Mucosa of stomach (tissue), 1 donor: ENCODE measurements around the gene SH3RF3.
"Not testable (repeated sequence)": the region's sequence is repeated elsewhere in the genome, so short reads cannot be mapped to it uniquely, and the experiment has no call there.

Source experiments
- H3K27me3 ChIP-seq: one replicate; pipeline ENCODE4 v1.7.0; 2013; ENCODE audit warnings: mild to moderate bottlenecking, low read length; ENCODE audit not compliant: control insufficient read depth, insufficient read depth
- H3K36me3 ChIP-seq: one replicate; pipeline ENCODE4 v1.7.0; 2013; ENCODE audit warnings: low read length; ENCODE audit not compliant: control insufficient read depth, insufficient read depth
- H3K4me1 ChIP-seq: one replicate; pipeline ENCODE4 v1.7.0; 2013; ENCODE audit warnings: mild to moderate bottlenecking, low read length; ENCODE audit not compliant: control insufficient read depth, insufficient read depth
- H3K4me3 ChIP-seq: one replicate; pipeline ENCODE4 v1.7.0; 2013; ENCODE audit warnings: low read length
- H3K9ac ChIP-seq: one replicate; pipeline ENCODE4 v1.7.0; 2013; ENCODE audit warnings: mild to moderate bottlenecking, low read length, moderate library complexity
- H3K9me3 ChIP-seq: one replicate; pipeline ENCODE4 v1.7.0; 2013; ENCODE audit warnings: mild to moderate bottlenecking, low read length, moderate library complexity; ENCODE audit not compliant: control insufficient read depth
- donor health status: Pancreatic carcinoma.

SH3RF3 gene

GRCh38 chr2:109212836-109213563, 84.0 kb downstream of the SH3RF3 start:
- no peak overlapping the region for H3K9ac ChIP-seq
- H3K36me3 ChIP-seq, result no peaks in the 10 kb centered on the region
- H3K27me3 ChIP-seq, result peaks cover 3% of the 10 kb centered on the region
- peaks cover 38% of the 10 kb centered on the region for H3K4me1 ChIP-seq
- H3K4me3 ChIP-seq, result no peak overlapping the region
- H3K9me3 ChIP-seq, result no peaks in the 10 kb centered on the region

GRCh38 chr2:109213646-109214433, 84.8 kb downstream of the SH3RF3 start:
- H3K4me3 ChIP-seq, result no peak overlapping the region
- no peaks in the 10 kb centered on the region for H3K36me3 ChIP-seq
- H3K27me3 ChIP-seq, result peaks cover 3% of the 10 kb centered on the region
- H3K9ac ChIP-seq, result no peak overlapping the region
- peaks cover 46% of the 10 kb centered on the region for H3K4me1 ChIP-seq
- H3K9me3 ChIP-seq, result no peaks in the 10 kb centered on the region

DNA sequence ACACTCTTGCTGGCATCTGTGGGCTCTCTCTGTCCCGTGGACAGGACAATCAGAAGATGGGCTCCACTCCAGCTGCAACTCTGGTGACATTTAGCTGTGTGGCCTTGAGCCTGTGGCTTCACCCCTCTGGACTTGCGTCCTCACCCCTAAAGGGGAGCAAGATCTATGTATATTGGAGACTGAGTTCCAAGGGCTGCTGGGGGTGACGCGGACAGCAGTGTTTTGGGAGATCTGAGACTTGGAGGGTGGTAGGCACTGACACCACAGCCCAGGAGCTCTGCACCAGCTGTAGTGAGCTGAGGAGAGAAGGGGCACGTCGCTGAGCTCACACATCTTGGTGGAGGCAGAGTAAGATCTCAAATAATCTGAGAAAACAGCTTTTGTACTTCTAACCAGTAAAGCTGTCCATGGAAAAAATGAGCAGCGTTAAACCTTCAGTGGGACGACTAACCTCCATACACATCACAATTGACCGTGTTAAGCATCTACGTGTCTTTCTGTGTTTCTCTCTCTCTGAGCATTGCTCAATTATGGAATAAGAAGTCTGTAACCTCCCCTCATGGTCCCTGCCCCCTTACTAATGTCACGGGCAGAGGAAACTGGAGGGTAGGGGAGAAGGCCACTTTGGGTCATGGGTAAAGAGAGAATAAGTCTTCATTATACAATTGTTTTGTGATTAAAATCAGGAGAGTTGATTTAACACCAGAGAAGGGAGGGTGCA, 85.8 kb downstream of the SH3RF3 start:
- Histone ChIP-seq H3K9me3 (no peaks in the 10 kb centered on the region), H3K4me1 (peaks cover 49% of the 10 kb centered on the region), H3K9ac (no peak overlapping the region), H3K27me3 (peaks cover 3% of the 10 kb centered on the region), H3K4me3 (no peak overlapping the region), H3K36me3 (no peaks in the 10 kb centered on the region)

DNA sequence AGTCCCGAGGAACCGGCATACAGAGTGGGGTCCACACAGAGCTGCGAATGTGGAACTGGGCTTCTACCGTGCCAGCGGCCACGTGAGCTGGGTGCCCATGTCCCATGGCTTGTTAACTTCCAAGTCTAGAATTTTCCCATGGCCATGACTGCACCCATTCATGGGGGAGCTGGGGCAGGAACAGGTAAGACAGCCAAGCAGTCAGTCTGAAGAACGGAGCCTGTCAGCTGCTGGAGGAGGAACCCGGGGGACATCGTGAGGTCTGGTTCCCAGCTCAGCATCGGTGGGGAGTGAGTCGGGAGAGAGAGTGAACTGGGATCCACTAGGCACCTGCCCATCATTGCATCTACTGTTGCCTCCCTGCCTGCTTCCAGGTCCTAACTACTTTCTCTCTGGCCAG, 86.9 kb downstream of the SH3RF3 start:
- Histone ChIP-seq H3K27me3 (peaks cover 3% of the 10 kb centered on the region), H3K36me3 (no peaks in the 10 kb centered on the region), H3K4me3 (no peak overlapping the region), H3K4me1 (peaks cover 49% of the 10 kb centered on the region), H3K9ac (no peak overlapping the region), H3K9me3 (no peaks in the 10 kb centered on the region)

DNA sequence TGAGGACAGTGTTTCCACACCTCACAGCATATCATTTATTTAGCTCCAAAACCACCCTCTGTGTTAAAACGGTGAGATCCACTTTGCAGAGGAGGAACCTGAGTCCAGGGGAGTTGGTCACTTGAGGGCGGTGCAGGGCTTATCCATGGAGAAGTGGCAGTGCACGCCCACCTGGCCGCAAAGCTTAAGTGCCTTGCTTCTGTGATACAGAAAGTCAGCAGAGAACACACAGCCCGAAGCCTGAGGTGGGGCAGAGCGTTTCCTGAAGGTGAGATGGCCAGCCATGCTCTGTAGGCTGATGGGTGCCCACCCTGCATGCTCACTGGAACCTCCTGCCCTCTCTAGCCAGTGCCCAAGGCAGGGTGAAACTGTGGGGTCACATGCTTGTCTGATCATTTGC, 87.3 kb downstream of the SH3RF3 start:
- Histone ChIP-seq H3K36me3 (no peaks in the 10 kb centered on the region), H3K4me3 (no peak overlapping the region), H3K4me1 (peaks cover 49% of the 10 kb centered on the region), H3K9ac (no peak overlapping the region), H3K9me3 (no peaks in the 10 kb centered on the region), H3K27me3 (peaks cover 3% of the 10 kb centered on the region)

- Histone ChIP-seq H3K36me3 (no peaks in the 10 kb centered on the region), H3K4me1 (peaks cover 49% of the 10 kb centered on the region), H3K4me3 (no peak overlapping the region), H3K9ac (no peak overlapping the region), H3K27me3 (peaks cover 3% of the 10 kb centered on the region), H3K9me3 (no peaks in the 10 kb centered on the region)
Measured at GRCh38 chr2:109217362-109218086, 88.5 kb downstream of the SH3RF3 start.

DNA sequence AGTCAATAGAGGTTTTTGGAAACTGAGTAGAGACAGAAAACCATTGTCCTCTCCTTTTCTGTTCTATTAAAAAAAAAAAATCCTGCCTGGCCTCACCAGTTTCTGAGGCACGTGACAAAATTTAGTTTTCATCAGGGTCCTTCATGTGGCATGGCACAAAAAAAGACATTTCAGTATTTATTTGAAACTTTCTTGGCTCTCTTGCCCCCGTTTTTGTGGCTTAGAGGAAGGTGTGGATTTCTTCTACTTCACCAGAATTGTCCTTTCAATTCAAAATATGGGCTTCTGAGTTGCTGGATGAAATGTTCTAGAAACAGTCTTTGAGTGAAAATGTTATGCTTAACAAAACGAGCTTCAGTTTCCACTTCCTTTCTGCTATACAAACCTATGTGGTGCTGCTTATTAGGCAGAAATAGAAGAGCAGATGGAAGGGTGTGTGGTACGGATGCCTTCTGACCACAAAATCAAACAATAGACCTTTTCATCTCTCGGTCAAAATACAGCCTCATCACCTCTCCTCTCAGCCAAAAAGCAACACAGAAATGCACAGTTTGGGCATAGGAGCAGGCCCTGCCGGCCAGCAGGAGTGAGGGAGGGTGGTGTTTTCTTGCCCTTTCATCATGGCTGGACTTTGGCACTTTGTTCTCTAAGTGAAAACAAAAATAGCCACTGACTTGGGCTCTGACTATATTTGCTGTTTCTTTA, 89.2 kb downstream of the SH3RF3 start:
- H3K9ac ChIP-seq, result no peak overlapping the region
- no peaks in the 10 kb centered on the region for H3K9me3 ChIP-seq
- no peaks in the 10 kb centered on the region for H3K36me3 ChIP-seq
- H3K4me1 ChIP-seq, result peaks cover 49% of the 10 kb centered on the region
- H3K4me3 ChIP-seq, result no peak overlapping the region
- H3K27me3 ChIP-seq, result peaks cover 3% of the 10 kb centered on the region

DNA sequence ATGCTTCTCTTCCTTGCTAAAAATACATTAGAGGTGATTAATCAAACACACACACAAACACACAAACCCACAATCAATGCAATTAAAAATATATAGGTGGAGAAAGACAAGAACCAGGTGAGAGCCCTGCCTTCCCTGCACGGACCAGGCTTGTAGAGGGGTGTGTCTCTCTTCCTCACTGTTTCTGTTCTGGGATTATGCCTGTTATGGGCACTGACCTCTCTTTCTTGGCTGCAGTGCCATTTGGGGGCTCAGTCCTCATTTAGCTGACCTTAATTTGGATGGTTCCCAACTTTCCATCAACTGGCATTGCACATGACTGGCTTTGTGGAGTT, 89.8 kb downstream of the SH3RF3 start:
- H3K9me3 ChIP-seq, result no peaks in the 10 kb centered on the region
- H3K9ac ChIP-seq, result no peak overlapping the region
- no peak overlapping the region for H3K4me3 ChIP-seq
- peaks cover 46% of the 10 kb centered on the region for H3K4me1 ChIP-seq
- H3K27me3 ChIP-seq, result peaks cover 3% of the 10 kb centered on the region
- H3K36me3 ChIP-seq, result no peaks in the 10 kb centered on the region

GRCh38 chr2:109220860-109221259, 91.9 kb downstream of the SH3RF3 start:
- Histone ChIP-seq H3K27me3 (peaks cover under 1% of the 10 kb centered on the region), H3K9me3 (no peaks in the 10 kb centered on the region), H3K4me1 (peaks cover 30% of the 10 kb centered on the region), H3K36me3 (no peaks in the 10 kb centered on the region), H3K4me3 (no peak overlapping the region), H3K9ac (no peak overlapping the region)

DNA sequence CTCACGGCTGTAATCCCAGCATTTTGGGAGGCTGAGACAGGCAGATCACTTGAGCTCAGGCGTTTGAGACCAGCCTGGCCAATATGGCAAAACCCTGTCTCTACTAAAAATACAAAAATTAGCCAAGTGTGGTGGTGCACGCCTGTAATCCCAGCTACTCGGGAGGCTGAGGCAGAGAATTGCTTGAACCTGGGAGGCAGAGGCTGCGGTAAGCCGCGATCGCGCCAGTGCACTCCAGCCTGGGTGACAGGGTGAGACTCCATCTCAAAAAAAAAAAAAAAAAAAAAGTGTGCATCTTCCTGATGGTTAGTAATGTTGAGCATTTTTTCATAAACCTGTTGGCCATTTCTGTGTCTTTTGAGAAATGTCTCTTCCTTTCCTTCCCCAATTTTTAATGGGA, 92.3 kb downstream of the SH3RF3 start:
- not testable (repeated sequence) for H3K27me3 ChIP-seq, H3K9me3 ChIP-seq, H3K36me3 ChIP-seq, H3K9ac ChIP-seq, H3K4me3 ChIP-seq
- H3K4me1 ChIP-seq, result peaks cover 26% of the 10 kb centered on the region

GRCh38 chr2:109222422-109222821, 93.4 kb downstream of the SH3RF3 start:
- no peaks in the 10 kb centered on the region for H3K9me3 ChIP-seq
- H3K4me3 ChIP-seq, result no peak overlapping the region
- H3K27me3 ChIP-seq, result no peaks in the 10 kb centered on the region
- peaks cover 15% of the 10 kb centered on the region for H3K4me1 ChIP-seq
- no peak overlapping the region for H3K9ac ChIP-seq
- H3K36me3 ChIP-seq, result no peaks in the 10 kb centered on the region
